Erythroblast (primary cell): ENCODE measurements around the gene SIK3.

Experiments used
- GATA1 ChIP-seq: IDR thresholded peaks from 2 replicates; pipeline ENCODE4 v1.6.1; 2011; ENCODE audit warnings: low read depth, mild to moderate bottlenecking, control low read depth, low read length, moderate library complexity
- POLR2A ChIP-seq: IDR thresholded peaks from 2 replicates; pipeline ENCODE4 v1.6.1; 2011; ENCODE audit warnings: mild to moderate bottlenecking, low read length

- no peak for TF ChIP-seq POLR2A
- no peak for TF ChIP-seq GATA1
These were observed 104.6 kb downstream of the SIK3 start for GRCh38 chr11:116993599-116993998.
